Liver (tissue), 9 donors: ENCODE data around the gene SERPINB1. TPM values are rescaled to one million over a fixed set of nuclear protein-coding genes. Genes with fewer than 3 reads are reported as not detected.

Experiments used
- DNase-seq: peaks from one replicate; pipeline ENCODE4 v3.0.0-alpha.2; 2017; ENCODE audit warnings: low spot score
- H3K27ac ChIP-seq, 2 donors: one replicate each; pipeline ENCODE4 v1.7.0; 2013; ENCODE audit warnings: inconsistent platforms in 2 of 2, low read length in 2 of 2, control low read depth in 1 of 2, low read depth in 1 of 2, mild to moderate bottlenecking in 1 of 2
- H3K27me3 ChIP-seq, 4 donors: one replicate each; pipeline versions ENCODE4 v1.6.1 to v1.7.0; 2013; ENCODE audit warnings: low read length in 3 of 4, inconsistent platforms in 1 of 4, mild to moderate bottlenecking in 1 of 4, moderate library complexity in 1 of 4; ENCODE audit not compliant: control insufficient read depth in 4 of 4, insufficient read depth in 4 of 4
- H3K36me3 ChIP-seq, 4 donors: one replicate each; pipeline versions ENCODE4 v1.6.1 to v1.7.0; 2013; ENCODE audit warnings: low read length in 3 of 4, mild to moderate bottlenecking in 3 of 4, low read depth in 1 of 4, moderate library complexity in 1 of 4; ENCODE audit not compliant: control insufficient read depth in 4 of 4, insufficient read depth in 3 of 4
- H3K4me1 ChIP-seq, 4 donors: one replicate each; pipeline versions ENCODE4 v1.6.1 to v1.7.0; 2013; ENCODE audit warnings: low read length in 3 of 4, mild to moderate bottlenecking in 3 of 4, moderate library complexity in 1 of 4; ENCODE audit not compliant: control insufficient read depth in 4 of 4, insufficient read depth in 4 of 4
- H3K4me3 ChIP-seq, 3 donors: one replicate each; pipeline versions ENCODE4 v1.6.1 to v1.7.0; 2013; ENCODE audit warnings: low read length in 3 of 3, control low read depth in 1 of 3, low read depth in 1 of 3, mild to moderate bottlenecking in 1 of 3
- H3K9ac ChIP-seq, 2 donors: one replicate each; pipeline ENCODE4 v1.7.0; 2013; ENCODE audit warnings: low read length in 2 of 2, mild to moderate bottlenecking in 2 of 2, moderate library complexity in 2 of 2, control low read depth in 1 of 2, low read depth in 1 of 2
- H3K9me3 ChIP-seq, 4 donors: one replicate each; pipeline versions ENCODE4 v1.6.1 to v1.7.0; 2013; ENCODE audit warnings: low read length in 3 of 4; ENCODE audit not compliant: control insufficient read depth in 4 of 4
- EGR1 ChIP-seq, 2 donors: IDR thresholded peaks; 2 replicates each; pipeline ENCODE4 v1.6.1; 2016 to 2018; ENCODE audit warnings: antibody characterized with exemption in 2 of 2, low read depth in 2 of 2
- FOXA1 ChIP-seq: IDR thresholded peaks from 2 replicates; pipeline ENCODE4 v1.6.1; 2016; ENCODE audit warnings: antibody characterized with exemption
- FOXA2 ChIP-seq: IDR thresholded peaks from 2 replicates; pipeline ENCODE4 v1.6.1; 2016; ENCODE audit warnings: antibody characterized with exemption
- GABPA ChIP-seq, 2 donors: IDR thresholded peaks in 1 of 2; conservative IDR thresholded peaks in 1 of 2; 2 replicates each; pipeline ENCODE4 v1.6.1; 2016; ENCODE audit warnings: antibody characterized with exemption in 2 of 2, mild to moderate bottlenecking in 1 of 2, moderate library complexity in 1 of 2
- HNF4A ChIP-seq, 2 donors: conservative IDR thresholded peaks; 2 replicates each; pipeline ENCODE4 v1.6.1; 2016; ENCODE audit warnings: antibody characterized with exemption in 2 of 2, mild to moderate bottlenecking in 2 of 2
- HNF4G ChIP-seq: IDR thresholded peaks from 2 replicates; pipeline ENCODE4 v1.6.1; 2016; ENCODE audit warnings: antibody characterized with exemption
- NR2F2 ChIP-seq: IDR thresholded peaks from 2 replicates; pipeline ENCODE4 v1.6.1; 2016; ENCODE audit warnings: antibody characterized with exemption
- RAD21 ChIP-seq, 2 donors: IDR thresholded peaks; 2 replicates each; pipeline ENCODE4 v1.6.1; 2016; ENCODE audit warnings: antibody characterized with exemption in 2 of 2, mild to moderate bottlenecking in 2 of 2
- RXRA ChIP-seq, 2 donors: IDR thresholded peaks; 2 replicates each; pipeline ENCODE4 v1.6.1; 2017 to 2018; ENCODE audit warnings: antibody characterized with exemption in 2 of 2, mild to moderate bottlenecking in 1 of 2
- SP1 ChIP-seq: IDR thresholded peaks from 2 replicates; pipeline ENCODE4 v1.6.1; 2018; ENCODE audit warnings: antibody characterized with exemption, mild to moderate bottlenecking
- TAF1 ChIP-seq: conservative IDR thresholded peaks from 2 replicates; pipeline ENCODE4 v1.6.1; 2016; ENCODE audit warnings: antibody characterized with exemption, mild to moderate bottlenecking
- YY1 ChIP-seq: IDR thresholded peaks from 2 replicates; pipeline ENCODE4 v1.6.1; 2016; ENCODE audit warnings: antibody characterized with exemption, mild to moderate bottlenecking
- WGBS: extraction: QIAGEN DNeasy Blood & Tissue Kit; methylation state at CpG from one replicate; pipeline ENCODE4 v1.1.7; 2013; 5-methylcytosine and 5-hydroxymethylcytosine counted together
- polyA plus RNA-seq, 2 donors: library from polyadenylated mRNA; stranded (reverse) in 1 of 2; unstranded in 1 of 2; fragments of 200-250 nt in 1 of 2; fragments of >200 nt in 1 of 2; fragmentation: Nextera tagmentation in 1 of 2; extraction: Ambion mirVana in 1 of 2; gene quantifications; one replicate each; pipeline versions ENCODE4 v1.2.1 to v1.2.3, GENCODE V29; 2013 to 2015
- total RNA-seq, 2 donors: library from RNA; depleted of rRNA; stranded (reverse); fragments of >200 nt; gene quantifications; one replicate each; pipeline ENCODE4 v1.2.3, GENCODE V29; 2014
- TF ChIP-seq, protein P1 (sequence below): IDR thresholded peaks from 2 replicates; pipeline ENCODE4 v1.6.1; 2016; ENCODE audit warnings: antibody characterized with exemption
- TF ChIP-seq, protein P2 (sequence below): IDR thresholded peaks from 2 replicates; pipeline ENCODE4 v1.6.1; 2016; ENCODE audit warnings: antibody characterized with exemption, mild to moderate bottlenecking
- TF ChIP-seq, protein P3 (sequence below): IDR thresholded peaks from 2 replicates; pipeline ENCODE4 v1.6.1; 2016; ENCODE audit warnings: antibody characterized with exemption
- TF ChIP-seq, protein P4 (sequence below): IDR thresholded peaks from 2 replicates; pipeline ENCODE4 v1.6.1; 2016; ENCODE audit warnings: antibody characterized with exemption
- donor health status: healthy.
- donor health status: healthy.
- donor health status: healthy.
- donor health status: healthy.
- donor health status: healthy.

Gene SERPINB1
- total and polyA plus RNA-seq, 4 donors, result 12.5 to 34.3 (median 18.6) TPM

DNA sequence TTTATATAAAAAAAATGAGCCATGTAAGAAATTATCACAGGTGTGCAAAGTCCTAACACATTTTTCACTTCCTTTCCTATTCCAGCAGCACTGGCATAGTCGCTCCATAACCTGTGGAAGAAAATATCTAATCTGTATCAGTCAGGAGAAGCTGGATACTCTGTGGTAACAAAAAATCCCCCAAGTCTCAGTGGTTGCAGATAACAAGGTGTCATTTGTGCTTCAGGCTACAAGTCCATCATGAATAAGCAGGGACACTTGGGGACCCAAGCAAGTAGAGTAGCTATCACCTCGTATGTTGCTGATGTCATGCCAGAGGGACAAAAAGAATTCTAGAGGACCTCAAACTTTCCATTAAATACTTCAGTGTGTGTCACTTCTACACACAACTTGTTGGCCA lies 30.3 kb upstream of the SERPINB1 start:
- Histone ChIP-seq H3K4me1 (peaks cover 2 to 4% (median 2%) of the 10 kb centered on the region in 4 donors), H3K9ac (no peak overlapping the region), H3K4me3 (no peak overlapping the region), H3K9me3 (no peaks in the 10 kb centered on the region), H3K27ac (no peak overlapping the region), H3K36me3 (no peaks in the 10 kb centered on the region), H3K27me3 (no peaks in the 10 kb centered on the region)
- 95% methylated on average over 2 of the region's 2 CpGs for WGBS
- TF ChIP-seq YY1 (no peak), FOXA1 (no peak), RXRA (IDR thresholded peaks at IDR 0.05) (no peak), GABPA (IDR thresholded peaks at IDR 0.05 in 1 of 2, conservative IDR thresholded peaks at IDR 0.05 in 1 of 2) (no peak), HNF4A (conservative IDR thresholded peaks at IDR 0.05) (no peak), TAF1 (no peak), EGR1 (IDR thresholded peaks at IDR 0.05; ENCODE audit: low read depth in 2 of 2) (no peak), HNF4G (no peak), SP1 (no peak), FOXA2 (no peak)
- TF ChIP-seq, protein P1, sequence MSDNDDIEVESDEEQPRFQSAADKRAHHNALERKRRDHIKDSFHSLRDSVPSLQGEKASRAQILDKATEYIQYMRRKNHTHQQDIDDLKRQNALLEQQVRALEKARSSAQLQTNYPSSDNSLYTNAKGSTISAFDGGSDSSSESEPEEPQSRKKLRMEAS, result no peak
- TF ChIP-seq, protein P2, sequence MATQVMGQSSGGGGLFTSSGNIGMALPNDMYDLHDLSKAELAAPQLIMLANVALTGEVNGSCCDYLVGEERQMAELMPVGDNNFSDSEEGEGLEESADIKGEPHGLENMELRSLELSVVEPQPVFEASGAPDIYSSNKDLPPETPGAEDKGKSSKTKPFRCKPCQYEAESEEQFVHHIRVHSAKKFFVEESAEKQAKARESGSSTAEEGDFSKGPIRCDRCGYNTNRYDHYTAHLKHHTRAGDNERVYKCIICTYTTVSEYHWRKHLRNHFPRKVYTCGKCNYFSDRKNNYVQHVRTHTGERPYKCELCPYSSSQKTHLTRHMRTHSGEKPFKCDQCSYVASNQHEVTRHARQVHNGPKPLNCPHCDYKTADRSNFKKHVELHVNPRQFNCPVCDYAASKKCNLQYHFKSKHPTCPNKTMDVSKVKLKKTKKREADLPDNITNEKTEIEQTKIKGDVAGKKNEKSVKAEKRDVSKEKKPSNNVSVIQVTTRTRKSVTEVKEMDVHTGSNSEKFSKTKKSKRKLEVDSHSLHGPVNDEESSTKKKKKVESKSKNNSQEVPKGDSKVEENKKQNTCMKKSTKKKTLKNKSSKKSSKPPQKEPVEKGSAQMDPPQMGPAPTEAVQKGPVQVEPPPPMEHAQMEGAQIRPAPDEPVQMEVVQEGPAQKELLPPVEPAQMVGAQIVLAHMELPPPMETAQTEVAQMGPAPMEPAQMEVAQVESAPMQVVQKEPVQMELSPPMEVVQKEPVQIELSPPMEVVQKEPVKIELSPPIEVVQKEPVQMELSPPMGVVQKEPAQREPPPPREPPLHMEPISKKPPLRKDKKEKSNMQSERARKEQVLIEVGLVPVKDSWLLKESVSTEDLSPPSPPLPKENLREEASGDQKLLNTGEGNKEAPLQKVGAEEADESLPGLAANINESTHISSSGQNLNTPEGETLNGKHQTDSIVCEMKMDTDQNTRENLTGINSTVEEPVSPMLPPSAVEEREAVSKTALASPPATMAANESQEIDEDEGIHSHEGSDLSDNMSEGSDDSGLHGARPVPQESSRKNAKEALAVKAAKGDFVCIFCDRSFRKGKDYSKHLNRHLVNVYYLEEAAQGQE, result no peak
- TF ChIP-seq, protein P3, sequence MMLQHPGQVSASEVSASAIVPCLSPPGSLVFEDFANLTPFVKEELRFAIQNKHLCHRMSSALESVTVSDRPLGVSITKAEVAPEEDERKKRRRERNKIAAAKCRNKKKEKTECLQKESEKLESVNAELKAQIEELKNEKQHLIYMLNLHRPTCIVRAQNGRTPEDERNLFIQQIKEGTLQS, result no peak
- TF ChIP-seq, protein P4, sequence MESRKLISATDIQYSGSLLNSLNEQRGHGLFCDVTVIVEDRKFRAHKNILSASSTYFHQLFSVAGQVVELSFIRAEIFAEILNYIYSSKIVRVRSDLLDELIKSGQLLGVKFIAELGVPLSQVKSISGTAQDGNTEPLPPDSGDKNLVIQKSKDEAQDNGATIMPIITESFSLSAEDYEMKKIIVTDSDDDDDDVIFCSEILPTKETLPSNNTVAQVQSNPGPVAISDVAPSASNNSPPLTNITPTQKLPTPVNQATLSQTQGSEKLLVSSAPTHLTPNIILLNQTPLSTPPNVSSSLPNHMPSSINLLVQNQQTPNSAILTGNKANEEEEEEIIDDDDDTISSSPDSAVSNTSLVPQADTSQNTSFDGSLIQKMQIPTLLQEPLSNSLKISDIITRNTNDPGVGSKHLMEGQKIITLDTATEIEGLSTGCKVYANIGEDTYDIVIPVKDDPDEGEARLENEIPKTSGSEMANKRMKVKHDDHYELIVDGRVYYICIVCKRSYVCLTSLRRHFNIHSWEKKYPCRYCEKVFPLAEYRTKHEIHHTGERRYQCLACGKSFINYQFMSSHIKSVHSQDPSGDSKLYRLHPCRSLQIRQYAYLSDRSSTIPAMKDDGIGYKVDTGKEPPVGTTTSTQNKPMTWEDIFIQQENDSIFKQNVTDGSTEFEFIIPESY, result no peak
- no peak for DNase-seq

DNA sequence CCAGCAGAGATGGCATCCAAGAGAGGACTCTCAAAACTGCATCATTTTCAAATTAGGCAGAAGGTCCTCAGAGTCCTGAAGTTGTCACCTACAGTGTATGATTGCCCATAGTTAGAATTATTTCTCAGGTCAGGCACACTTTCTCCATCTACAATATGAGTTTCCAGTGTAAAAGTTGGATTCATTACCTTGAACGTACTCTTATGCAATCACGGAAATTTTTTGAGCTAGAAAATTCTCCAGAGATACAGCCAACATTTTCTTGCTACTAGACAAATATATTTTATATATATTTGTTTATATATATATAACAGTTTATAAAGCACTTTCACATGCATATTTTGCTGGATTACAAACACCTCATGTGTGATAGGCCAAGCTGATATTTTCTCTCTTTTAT lies 29.4 kb upstream of the SERPINB1 start:
- Histone ChIP-seq H3K9me3 (no peaks in the 10 kb centered on the region), H3K4me3 (no peak overlapping the region), H3K27me3 (no peaks in the 10 kb centered on the region), H3K4me1 (peaks cover 0 to 4% (median 0%) of the 10 kb centered on the region in 4 donors), H3K27ac (no peak overlapping the region), H3K9ac (no peak overlapping the region), H3K36me3 (no peaks in the 10 kb centered on the region)
- no peak for DNase-seq
- 78% methylated on average over 2 of the region's 2 CpGs for WGBS
- TF ChIP-seq NR2F2 (no peak), TAF1 (no peak), GABPA (IDR thresholded peaks at IDR 0.05 in 1 of 2, conservative IDR thresholded peaks at IDR 0.05 in 1 of 2) (no peak), HNF4A (conservative IDR thresholded peaks at IDR 0.05) (no peak), RAD21 (IDR thresholded peaks at IDR 0.05) (no peak), SP1 (no peak), RXRA (IDR thresholded peaks at IDR 0.05) (no peak)
- TF ChIP-seq, protein P3, result no peak
